SK-N-SH treated with all-trans-retinoic acid at 6 μM for 48 hours (cell line): Measurements from ENCODE around the gene CARD14.

ENCODE experiments used
- ARNTL ChIP-seq: fragments of 450-650 bp; formaldehyde crosslinking; IDR thresholded peaks from 2 replicates; pipeline ENCODE4 v1.5.0; 2020; ENCODE audit warnings: low read depth, mild to moderate bottlenecking, moderate library complexity, borderline replicate concordance
- CSDC2 ChIP-seq: fragments of 250-450 bp; sonication (Bioruptor Pico); IDR thresholded peaks from 2 replicates; pipeline ENCODE4 v1.5.0; 2020; ENCODE audit warnings: mild to moderate bottlenecking, moderate library complexity
- CSRNP3 ChIP-seq: fragments of 250-450 bp; sonication (Bioruptor Pico); IDR thresholded peaks from 2 replicates; pipeline ENCODE4 v1.5.1; 2021; ENCODE audit warnings: mild to moderate bottlenecking, moderate library complexity
- ISL1 ChIP-seq: fragments of 250-450 bp; sonication (Bioruptor Pico); IDR thresholded peaks from 2 replicates; pipeline ENCODE4 v2.1.2; 2022; ENCODE audit warnings: mild to moderate bottlenecking, moderate library complexity
- PATZ1 ChIP-seq: fragments of 250-450 bp; sonication (Bioruptor Pico); IDR thresholded peaks from 2 replicates; pipeline ENCODE4 v1.8.0; 2020; ENCODE audit warnings: mild to moderate bottlenecking, moderate library complexity, borderline replicate concordance
- TCF4 ChIP-seq: fragments of 250-450 bp; sonication (Bioruptor Pico); IDR thresholded peaks from 2 replicates; pipeline ENCODE4 v1.8.0; 2021; ENCODE audit warnings: mild to moderate bottlenecking, moderate library complexity, borderline replicate concordance
- TOX ChIP-seq: fragments of 250-450 bp; sonication (Bioruptor Pico); IDR thresholded peaks from 2 replicates; pipeline ENCODE4 v1.8.0; 2021; ENCODE audit warnings: mild to moderate bottlenecking, moderate library complexity, borderline replicate concordance
- ZFP30 ChIP-seq: fragments of 450-650 bp; formaldehyde crosslinking; IDR thresholded peaks from 2 replicates; pipeline ENCODE4 v1.5.0; 2022; ENCODE audit warnings: mild to moderate bottlenecking, moderate library complexity
- ZNF8 ChIP-seq: fragments of 450-650 bp; formaldehyde crosslinking; IDR thresholded peaks from 2 replicates; pipeline ENCODE4 v1.5.0; 2020; ENCODE audit warnings: mild to moderate bottlenecking, moderate library complexity

- TF ChIP-seq TOX (CRISPR knock-in tag) (no peak), ZFP30 (no peak), PATZ1 (CRISPR knock-in tag) (no peak), ZNF8 (CRISPR knock-in tag) (no peak), ARNTL (CRISPR knock-in tag) (no peak), TCF4 (CRISPR knock-in tag) (no peak), CSDC2 (CRISPR knock-in tag) (no peak), CSRNP3 (CRISPR knock-in tag) (no peak), ISL1 (no peak)
Measured at GRCh38 chr17:80227156-80227555, 57.3 kb downstream of the CARD14 start.
